ENCODE measurements around the gene PID1.

DNA sequence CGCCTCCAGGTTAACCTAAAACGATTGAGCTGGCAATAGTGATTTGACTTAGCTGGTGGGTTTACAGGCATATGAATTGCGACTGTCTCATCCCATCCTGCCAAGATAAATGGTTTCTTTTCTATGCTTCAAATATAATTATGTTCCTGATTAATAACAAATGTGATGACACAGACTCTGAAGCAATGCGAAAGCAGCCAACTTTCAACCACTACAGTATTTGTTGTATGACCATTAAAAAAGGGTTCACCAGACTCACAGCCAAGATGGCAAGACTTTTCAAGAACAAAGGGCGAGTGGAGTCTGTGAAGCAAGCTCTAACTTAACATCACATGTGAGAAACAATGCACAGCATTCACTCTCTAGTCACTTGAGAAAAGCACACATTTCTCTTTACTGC lies 186.6 kb downstream of the PID1 start:
- TF ChIP-seq, protein P1, sequence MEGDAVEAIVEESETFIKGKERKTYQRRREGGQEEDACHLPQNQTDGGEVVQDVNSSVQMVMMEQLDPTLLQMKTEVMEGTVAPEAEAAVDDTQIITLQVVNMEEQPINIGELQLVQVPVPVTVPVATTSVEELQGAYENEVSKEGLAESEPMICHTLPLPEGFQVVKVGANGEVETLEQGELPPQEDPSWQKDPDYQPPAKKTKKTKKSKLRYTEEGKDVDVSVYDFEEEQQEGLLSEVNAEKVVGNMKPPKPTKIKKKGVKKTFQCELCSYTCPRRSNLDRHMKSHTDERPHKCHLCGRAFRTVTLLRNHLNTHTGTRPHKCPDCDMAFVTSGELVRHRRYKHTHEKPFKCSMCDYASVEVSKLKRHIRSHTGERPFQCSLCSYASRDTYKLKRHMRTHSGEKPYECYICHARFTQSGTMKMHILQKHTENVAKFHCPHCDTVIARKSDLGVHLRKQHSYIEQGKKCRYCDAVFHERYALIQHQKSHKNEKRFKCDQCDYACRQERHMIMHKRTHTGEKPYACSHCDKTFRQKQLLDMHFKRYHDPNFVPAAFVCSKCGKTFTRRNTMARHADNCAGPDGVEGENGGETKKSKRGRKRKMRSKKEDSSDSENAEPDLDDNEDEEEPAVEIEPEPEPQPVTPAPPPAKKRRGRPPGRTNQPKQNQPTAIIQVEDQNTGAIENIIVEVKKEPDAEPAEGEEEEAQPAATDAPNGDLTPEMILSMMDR (IDR thresholded peaks at IDR 0.05), result no peak
- TF ChIP-seq POLR2A (IDR thresholded peaks at IDR 0.05), result no peak
